Measurements from ENCODE around the gene COL27A1. TPM values are rescaled to one million over a fixed set of nuclear protein-coding genes. Genes with fewer than 3 reads are reported as not detected.

Gene COL27A1
- polyA plus RNA-seq, 1 of the 3 experiments (the other 2 are of a cell fraction), result 8.7 TPM

DNA sequence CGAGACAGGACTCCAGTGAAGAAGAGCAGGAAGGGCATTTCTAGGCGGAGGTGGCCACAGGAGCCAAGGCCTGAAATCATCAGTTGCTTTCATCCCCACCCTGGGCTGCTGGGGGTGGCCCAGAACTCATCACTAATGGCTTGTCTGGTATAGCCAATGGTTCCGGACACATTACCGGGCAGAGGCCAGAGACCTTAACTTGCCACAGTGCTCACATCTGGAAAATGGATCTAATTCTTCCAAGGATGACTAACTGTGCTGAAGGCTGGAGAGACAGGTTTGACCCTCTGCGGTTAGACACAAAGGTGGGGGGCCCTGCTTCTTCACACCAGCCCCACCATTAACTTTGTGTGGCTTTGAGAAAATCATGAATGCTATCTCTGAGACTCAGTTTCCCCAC is 6.2 kb upstream of the COL27A1 start:
- Histone ChIP-seq H3K4me1 (ENCODE audit: control insufficient read depth in 1 of 2, insufficient read depth in 2 of 2, low read depth in 1 of 2, low read length in 1 of 2) (peaks cover 0 to 1% of the 10 kb centered on the region in 2 experiments; a peak in 1 of 4 replicates), H3K4me2 (no peak overlapping the region), H3K9ac (no peak overlapping the region), H3K27me3 (ENCODE audit: insufficient read depth) (peaks cover 15% of the 10 kb centered on the region), H3K9me2 (no peaks in the 10 kb centered on the region), H3F3A (replicated peaks; ENCODE audit: insufficient read depth) (no peaks in the 10 kb centered on the region), H3K4me3 (ENCODE audit: low read depth in 2 of 2, low read length in 1 of 2) (no peak overlapping the region), H3K79me2 (ENCODE audit: insufficient read depth) (no peaks in the 10 kb centered on the region), H3K36me3 (replicated peaks in 1 of 2; ENCODE audit: control insufficient read depth in 1 of 2, insufficient read depth in 2 of 2, low read length in 1 of 2) (no peaks in the 10 kb centered on the region), H3K9me3 (no peaks in the 10 kb centered on the region), H4K20me1 (ENCODE audit: insufficient read depth) (no peaks in the 10 kb centered on the region), H2AFZ (ENCODE audit: low read depth) (no peak overlapping the region), H3K27ac (ENCODE audit: low read depth in 2 of 2, low read length in 1 of 2) (no peak overlapping the region)
- TF ChIP-seq JUND (IDR thresholded peaks at IDR 0.05) (no peak), CHD2 (IDR thresholded peaks at IDR 0.05; ENCODE audit: low read length, partially characterized antibody) (no peak), RXRA (IDR thresholded peaks at IDR 0.05; ENCODE audit: borderline replicate concordance, low read depth) (no peak), TEAD4 (IDR thresholded peaks at IDR 0.05; ENCODE audit: borderline replicate concordance, insufficient read depth) (no peak)
- TF ChIP-seq, protein P1, sequence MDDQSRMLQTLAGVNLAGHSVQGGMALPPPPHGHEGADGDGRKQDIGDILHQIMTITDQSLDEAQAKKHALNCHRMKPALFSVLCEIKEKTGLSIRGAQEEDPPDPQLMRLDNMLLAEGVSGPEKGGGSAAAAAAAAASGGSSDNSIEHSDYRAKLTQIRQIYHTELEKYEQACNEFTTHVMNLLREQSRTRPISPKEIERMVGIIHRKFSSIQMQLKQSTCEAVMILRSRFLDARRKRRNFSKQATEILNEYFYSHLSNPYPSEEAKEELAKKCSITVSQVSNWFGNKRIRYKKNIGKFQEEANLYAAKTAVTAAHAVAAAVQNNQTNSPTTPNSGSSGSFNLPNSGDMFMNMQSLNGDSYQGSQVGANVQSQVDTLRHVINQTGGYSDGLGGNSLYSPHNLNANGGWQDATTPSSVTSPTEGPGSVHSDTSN (IDR thresholded peaks at IDR 0.05), result no peak
- 97% methylated on average over 4 of the region's 5 CpGs for WGBS (ENCODE audit: low lambda C conversion rate)
- POLR2A ChIA-PET, result no interaction called here
- no peak for DNase-seq
- CTCF ChIA-PET, result interaction anchor here (1.9 to 14.0 kb wide), 2 partner anchors 67 to 140 kb away, joined by 7 to 187 read pairs; no protein-coding TSS in a partner anchor

DNA sequence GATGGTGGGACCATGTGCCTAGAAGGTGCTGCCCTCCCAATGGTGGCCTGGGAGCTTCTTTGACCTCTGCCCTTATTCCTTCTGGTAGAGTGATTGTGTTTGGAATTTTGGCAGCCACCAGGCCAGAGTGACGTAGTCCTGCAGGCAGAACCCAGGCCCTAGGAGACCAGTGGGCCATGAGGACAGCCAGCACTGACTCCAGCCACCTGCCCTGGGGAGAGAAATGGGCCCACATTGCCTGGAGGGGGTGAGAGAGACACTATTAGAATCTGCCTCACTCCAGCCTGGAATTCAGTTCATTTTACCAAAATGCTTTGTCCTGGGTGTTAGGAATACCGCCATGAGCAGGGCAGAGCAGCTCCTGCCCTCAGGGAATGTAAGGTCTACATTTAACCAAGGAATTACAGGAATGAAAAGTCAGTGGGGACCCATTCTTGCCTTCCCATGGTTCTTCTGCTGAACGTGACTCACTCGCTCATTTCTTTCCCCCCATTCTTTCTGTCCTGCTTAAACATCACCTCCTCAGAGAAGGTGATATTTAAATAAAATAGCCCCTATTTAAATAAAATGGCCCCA is 5.5 kb upstream of the COL27A1 start:
- Histone ChIP-seq H3K9ac (no peak overlapping the region), H3K79me2 (ENCODE audit: insufficient read depth) (no peaks in the 10 kb centered on the region), H4K20me1 (ENCODE audit: insufficient read depth) (no peaks in the 10 kb centered on the region), H2AFZ (ENCODE audit: low read depth) (no peak overlapping the region), H3K9me2 (no peaks in the 10 kb centered on the region), H3K9me3 (no peaks in the 10 kb centered on the region), H3K4me3 (ENCODE audit: low read depth in 2 of 2, low read length in 1 of 2) (no peak overlapping the region), H3K27ac (ENCODE audit: low read depth in 2 of 2, low read length in 1 of 2) (no peak overlapping the region), H3F3A (replicated peaks; ENCODE audit: insufficient read depth) (no peaks in the 10 kb centered on the region), H3K4me1 (ENCODE audit: control insufficient read depth in 1 of 2, insufficient read depth in 2 of 2, low read depth in 1 of 2, low read length in 1 of 2) (peaks cover 4 to 5% of the 10 kb centered on the region in 2 experiments; a peak in 1 of 4 replicates), H3K27me3 (ENCODE audit: insufficient read depth) (peaks cover 14% of the 10 kb centered on the region), H3K4me2 (no peak overlapping the region), H3K36me3 (replicated peaks in 1 of 2; ENCODE audit: control insufficient read depth in 1 of 2, insufficient read depth in 2 of 2, low read length in 1 of 2) (no peaks in the 10 kb centered on the region)
- no peak for DNase-seq
- WGBS (ENCODE audit: low lambda C conversion rate), result 81% methylated on average over 3 of the region's 4 CpGs
- POLR2A ChIA-PET, result no interaction called here
- CTCF ChIA-PET, result interaction anchor here (1.9 to 14.0 kb wide), 3 partner anchors 42 to 139 kb away, joined by 7 to 187 read pairs (median 9); no protein-coding TSS in a partner anchor
- TF ChIP-seq RCOR1 (IDR thresholded peaks at IDR 0.05; ENCODE audit: low read length), result no peak

DNA sequence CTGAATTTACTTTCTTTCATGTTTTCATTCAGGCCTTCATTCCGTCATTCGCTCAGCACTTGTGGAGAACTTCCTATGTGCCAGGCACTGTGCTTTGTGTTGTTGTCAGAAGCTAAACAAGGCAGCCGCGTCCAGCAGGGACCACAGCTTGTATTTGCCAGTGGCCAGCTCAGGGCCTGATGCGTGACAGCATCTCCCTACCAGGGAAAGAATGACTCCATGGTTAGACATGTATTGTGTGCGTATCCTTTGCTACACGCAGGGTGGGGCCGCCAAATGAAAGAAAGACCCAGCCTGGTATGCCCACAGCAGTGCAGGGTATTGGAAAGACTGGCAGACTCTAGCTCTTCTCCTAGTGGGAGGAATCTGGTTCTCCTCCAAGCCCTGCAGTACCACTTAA is 4.7 kb upstream of the COL27A1 start:
- Histone ChIP-seq H3K27me3 (ENCODE audit: insufficient read depth) (peaks cover 13% of the 10 kb centered on the region), H3K9ac (no peak overlapping the region), H2AFZ (ENCODE audit: low read depth) (no peak overlapping the region), H3K79me2 (ENCODE audit: insufficient read depth) (no peaks in the 10 kb centered on the region), H3K4me1 (ENCODE audit: control insufficient read depth in 1 of 2, insufficient read depth in 2 of 2, low read depth in 1 of 2, low read length in 1 of 2) (peaks cover 4 to 5% of the 10 kb centered on the region in 2 experiments; a peak in 1 of 4 replicates), H3K36me3 (replicated peaks in 1 of 2; ENCODE audit: control insufficient read depth in 1 of 2, insufficient read depth in 2 of 2, low read length in 1 of 2) (no peaks in the 10 kb centered on the region), H3K9me3 (no peaks in the 10 kb centered on the region), H3F3A (replicated peaks; ENCODE audit: insufficient read depth) (no peaks in the 10 kb centered on the region), H3K9me2 (no peaks in the 10 kb centered on the region), H3K4me3 (ENCODE audit: low read depth in 2 of 2, low read length in 1 of 2) (no peak overlapping the region), H3K27ac (ENCODE audit: low read depth in 2 of 2, low read length in 1 of 2) (no peak overlapping the region), H3K4me2 (no peak overlapping the region), H4K20me1 (ENCODE audit: insufficient read depth) (no peaks in the 10 kb centered on the region)
- no peak for DNase-seq
- ChIA-PET POLR2A (no interaction called here), CTCF (interaction anchor here (1.9 to 14.0 kb wide), 4 partner anchors 43 to 138 kb away, joined by 7 to 187 read pairs (median 98); no protein-coding TSS in a partner anchor)
- 83% methylated on average over 8 of the region's 8 CpGs for WGBS (ENCODE audit: low lambda C conversion rate)
- TF ChIP-seq FOXJ3 (CRISPR knock-in tag; IDR thresholded peaks at IDR 0.05) (no peak), MEF2A (IDR thresholded peaks at IDR 0.05; ENCODE audit: borderline replicate concordance, low read depth) (no peak), GATA2 (CRISPR knock-in tag; IDR thresholded peaks at IDR 0.05) (no peak), RCOR1 (IDR thresholded peaks at IDR 0.05; ENCODE audit: low read length) (no peak), JUND (IDR thresholded peaks at IDR 0.05) (no peak), TCF12 (IDR thresholded peaks at IDR 0.05) (no peak), YY1 (IDR thresholded peaks at IDR 0.05; ENCODE audit: low read depth) (no peak)
- TF ChIP-seq, protein P2, sequence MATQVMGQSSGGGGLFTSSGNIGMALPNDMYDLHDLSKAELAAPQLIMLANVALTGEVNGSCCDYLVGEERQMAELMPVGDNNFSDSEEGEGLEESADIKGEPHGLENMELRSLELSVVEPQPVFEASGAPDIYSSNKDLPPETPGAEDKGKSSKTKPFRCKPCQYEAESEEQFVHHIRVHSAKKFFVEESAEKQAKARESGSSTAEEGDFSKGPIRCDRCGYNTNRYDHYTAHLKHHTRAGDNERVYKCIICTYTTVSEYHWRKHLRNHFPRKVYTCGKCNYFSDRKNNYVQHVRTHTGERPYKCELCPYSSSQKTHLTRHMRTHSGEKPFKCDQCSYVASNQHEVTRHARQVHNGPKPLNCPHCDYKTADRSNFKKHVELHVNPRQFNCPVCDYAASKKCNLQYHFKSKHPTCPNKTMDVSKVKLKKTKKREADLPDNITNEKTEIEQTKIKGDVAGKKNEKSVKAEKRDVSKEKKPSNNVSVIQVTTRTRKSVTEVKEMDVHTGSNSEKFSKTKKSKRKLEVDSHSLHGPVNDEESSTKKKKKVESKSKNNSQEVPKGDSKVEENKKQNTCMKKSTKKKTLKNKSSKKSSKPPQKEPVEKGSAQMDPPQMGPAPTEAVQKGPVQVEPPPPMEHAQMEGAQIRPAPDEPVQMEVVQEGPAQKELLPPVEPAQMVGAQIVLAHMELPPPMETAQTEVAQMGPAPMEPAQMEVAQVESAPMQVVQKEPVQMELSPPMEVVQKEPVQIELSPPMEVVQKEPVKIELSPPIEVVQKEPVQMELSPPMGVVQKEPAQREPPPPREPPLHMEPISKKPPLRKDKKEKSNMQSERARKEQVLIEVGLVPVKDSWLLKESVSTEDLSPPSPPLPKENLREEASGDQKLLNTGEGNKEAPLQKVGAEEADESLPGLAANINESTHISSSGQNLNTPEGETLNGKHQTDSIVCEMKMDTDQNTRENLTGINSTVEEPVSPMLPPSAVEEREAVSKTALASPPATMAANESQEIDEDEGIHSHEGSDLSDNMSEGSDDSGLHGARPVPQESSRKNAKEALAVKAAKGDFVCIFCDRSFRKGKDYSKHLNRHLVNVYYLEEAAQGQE (IDR thresholded peaks at IDR 0.05; ENCODE audit: low read depth, low read length), result no peak
